NT2/D1 (cell line): ENCODE measurements around the gene ZSCAN10.

Source experiments
- YY1 ChIP-seq: IDR thresholded peaks from 2 replicates; pipeline ENCODE4 v1.6.1; 2011; ENCODE audit not compliant: insufficient read length, insufficient read depth
- ZNF274 ChIP-seq: IDR thresholded peaks from 2 replicates; pipeline ENCODE4 v1.6.1; 2011; ENCODE audit warnings: mild to moderate bottlenecking, low read depth, low read length

DNA sequence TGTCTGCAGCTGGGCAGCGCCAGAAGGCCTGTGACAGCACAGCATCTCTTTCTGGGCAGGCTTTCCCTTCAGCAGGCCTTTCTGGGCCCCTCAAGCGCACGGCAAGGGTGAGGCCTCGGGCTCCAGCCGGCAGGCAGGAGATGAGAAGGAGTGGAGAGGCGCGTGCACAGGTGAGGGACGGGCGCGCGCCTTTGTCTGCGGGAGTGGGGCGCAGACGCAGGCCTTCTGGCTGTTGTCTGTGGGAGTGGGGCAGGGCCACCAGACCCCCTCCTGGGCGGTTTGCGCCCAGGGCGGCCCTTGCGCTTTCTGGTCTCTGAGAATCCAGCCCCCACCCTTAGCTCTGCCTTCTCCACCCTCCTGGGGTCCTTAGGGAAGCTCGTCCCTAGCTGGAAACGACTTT lies 19.8 kb upstream of the ZSCAN10 start:
- TF ChIP-seq YY1 (no peak), ZNF274 (no peak)
